C4-2B (cell line): ENCODE results near the gene HPD.
"Not testable (repeated sequence)": the region's sequence is repeated elsewhere in the genome, so short reads cannot be mapped to it uniquely, and the experiment has no call there.

Source experiments
- H3K27ac ChIP-seq: fragments of 450-650 bp; 2 replicates; pipeline ENCODE4 v1.5.1; 2017
- ZFX ChIP-seq: fragments of 450-650 bp; IDR thresholded peaks from 2 replicates; pipeline ENCODE4 v1.6.1; 2017
- TF ChIP-seq, protein P1 (sequence below): fragments of 450-650 bp; conservative IDR thresholded peaks from 2 replicates; pipeline ENCODE4 v1.5.1; 2017; ENCODE audit warnings: mild to moderate bottlenecking

HPD gene

DNA sequence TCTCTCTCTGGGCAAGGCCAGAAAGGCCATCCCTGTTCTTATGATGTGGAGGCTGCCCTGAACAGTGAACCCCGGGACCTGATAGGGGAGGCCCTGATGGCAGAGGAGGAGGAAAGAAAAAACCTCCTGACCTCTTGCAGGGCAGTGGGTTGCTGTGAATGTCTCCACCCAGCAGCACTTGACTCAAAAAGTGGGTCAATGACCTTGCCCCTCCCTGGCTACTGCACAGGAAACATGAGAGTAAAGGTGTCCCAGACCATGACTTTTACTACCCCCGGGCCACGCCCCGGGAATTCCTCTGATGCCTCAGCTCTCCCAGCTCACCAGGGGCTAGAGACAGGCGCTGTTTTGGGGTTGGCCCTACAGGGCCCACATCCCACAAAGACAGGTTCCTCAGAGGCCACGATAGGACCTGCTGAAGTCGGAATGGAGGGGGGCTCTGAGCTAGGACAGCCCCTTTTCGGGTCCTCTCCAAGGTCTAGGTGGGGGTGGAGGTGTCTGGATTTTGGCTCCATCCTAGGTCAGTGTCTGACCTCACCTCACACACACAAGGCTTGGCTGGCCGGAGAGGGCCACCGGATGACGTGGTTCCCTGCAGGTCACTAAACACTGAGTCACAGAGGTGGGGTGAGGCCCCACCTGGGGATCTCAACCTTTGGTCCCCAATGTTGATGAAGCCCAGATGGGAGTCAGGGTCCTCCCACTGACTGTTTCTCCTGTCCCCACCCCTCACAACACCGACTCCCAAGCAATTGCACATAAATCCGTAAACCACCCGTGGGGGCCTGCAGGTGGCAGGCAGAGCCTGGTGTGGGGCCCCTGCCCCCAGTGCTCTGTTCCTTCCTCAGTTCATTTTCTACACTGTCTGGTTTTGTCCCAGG is 66.7 kb downstream of the HPD start:
- H3K27ac ChIP-seq = no peak overlapping the region
- TF ChIP-seq, protein P1, sequence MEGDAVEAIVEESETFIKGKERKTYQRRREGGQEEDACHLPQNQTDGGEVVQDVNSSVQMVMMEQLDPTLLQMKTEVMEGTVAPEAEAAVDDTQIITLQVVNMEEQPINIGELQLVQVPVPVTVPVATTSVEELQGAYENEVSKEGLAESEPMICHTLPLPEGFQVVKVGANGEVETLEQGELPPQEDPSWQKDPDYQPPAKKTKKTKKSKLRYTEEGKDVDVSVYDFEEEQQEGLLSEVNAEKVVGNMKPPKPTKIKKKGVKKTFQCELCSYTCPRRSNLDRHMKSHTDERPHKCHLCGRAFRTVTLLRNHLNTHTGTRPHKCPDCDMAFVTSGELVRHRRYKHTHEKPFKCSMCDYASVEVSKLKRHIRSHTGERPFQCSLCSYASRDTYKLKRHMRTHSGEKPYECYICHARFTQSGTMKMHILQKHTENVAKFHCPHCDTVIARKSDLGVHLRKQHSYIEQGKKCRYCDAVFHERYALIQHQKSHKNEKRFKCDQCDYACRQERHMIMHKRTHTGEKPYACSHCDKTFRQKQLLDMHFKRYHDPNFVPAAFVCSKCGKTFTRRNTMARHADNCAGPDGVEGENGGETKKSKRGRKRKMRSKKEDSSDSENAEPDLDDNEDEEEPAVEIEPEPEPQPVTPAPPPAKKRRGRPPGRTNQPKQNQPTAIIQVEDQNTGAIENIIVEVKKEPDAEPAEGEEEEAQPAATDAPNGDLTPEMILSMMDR = no peak
- TF ChIP-seq ZFX = no peak

DNA sequence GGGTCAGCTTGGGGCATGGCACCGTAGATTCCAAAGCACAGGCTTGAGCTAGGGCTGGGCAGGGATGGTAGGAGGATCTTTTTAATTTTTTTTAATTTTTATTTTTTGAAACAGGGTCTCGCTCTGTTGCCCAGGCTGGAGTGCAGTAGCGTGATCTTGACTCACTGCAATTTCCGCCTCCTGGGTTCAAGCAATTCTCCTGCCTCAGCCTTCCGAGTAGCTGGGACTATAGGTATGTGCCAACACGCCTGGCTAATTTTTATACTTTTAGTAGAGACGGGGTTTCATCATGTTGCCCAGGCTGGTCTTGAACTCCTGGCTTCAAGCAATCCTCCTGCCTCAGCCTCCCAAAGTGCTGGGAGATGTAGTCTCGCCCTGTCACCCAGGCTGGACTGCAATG is 67.9 kb downstream of the HPD start:
- H3K27ac ChIP-seq = not testable (repeated sequence)

DNA sequence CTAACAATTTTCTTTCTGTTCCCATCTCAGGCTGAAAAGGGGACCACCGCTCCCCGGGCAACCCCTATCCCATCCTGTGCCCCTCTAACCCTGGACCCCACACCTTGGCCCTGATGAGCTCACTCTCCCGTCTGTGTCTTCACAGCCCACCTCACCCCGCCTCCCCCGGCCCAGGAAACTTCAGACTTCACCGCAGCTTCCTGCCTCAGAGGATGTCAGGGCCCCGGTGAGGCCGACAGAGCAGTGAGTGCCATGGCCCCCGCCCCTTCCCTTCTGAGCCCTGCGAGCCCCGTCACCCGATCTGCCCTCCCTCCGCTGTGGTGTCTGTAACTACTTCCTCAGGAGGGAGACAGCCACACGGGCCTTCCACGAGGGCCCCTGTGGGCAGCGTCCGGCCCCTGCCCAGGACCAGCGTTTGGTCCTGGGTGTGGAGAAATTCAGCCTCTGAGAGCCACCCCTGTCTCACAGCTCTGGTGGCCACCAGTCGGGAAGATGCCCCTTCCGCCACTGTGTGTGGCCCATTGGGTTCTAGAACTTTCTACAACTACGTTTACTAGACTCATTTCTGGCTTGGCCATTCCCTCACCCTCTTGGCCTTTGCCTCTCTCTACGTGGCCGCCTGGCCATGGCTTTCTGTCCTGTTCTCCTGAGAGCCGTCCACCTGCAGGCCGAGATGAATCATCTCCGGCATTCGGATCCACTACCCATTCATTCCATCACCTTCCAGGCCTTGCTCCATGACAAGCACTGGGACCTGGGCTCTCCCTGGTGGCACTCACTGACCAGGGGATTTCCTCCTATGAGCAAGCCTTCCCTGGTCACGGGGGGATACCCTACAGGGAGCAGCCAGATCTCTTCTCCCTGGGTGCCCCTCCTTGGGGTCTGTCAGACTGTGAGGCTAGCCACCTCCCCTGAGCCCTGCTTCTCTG is 68.6 kb downstream of the HPD start:
- no peak overlapping the region for H3K27ac ChIP-seq
- no peak for TF ChIP-seq ZFX
- TF ChIP-seq, protein P1 = no peak
